Brain microvascular endothelial cell (primary cell): ENCODE results near the gene CDK15.

ENCODE experiments used
- DNase-seq: peaks from one replicate; pipeline ENCODE4 v3.0.0-alpha.2; 2020
- H3K27ac ChIP-seq: fragments of 250-450 bp; sonication (Bioruptor Pico); 2 replicates; pipeline ENCODE4 v1.5.1; 2020; ENCODE audit warnings: mild to moderate bottlenecking, moderate library complexity
- H3K27me3 ChIP-seq: fragments of 250-450 bp; sonication (Bioruptor Pico); replicated peaks from 2 replicates; pipeline ENCODE4 v1.5.1; 2020; ENCODE audit warnings: mild to moderate bottlenecking
- H3K36me3 ChIP-seq: fragments of 250-450 bp; sonication (Bioruptor Pico); replicated peaks from 2 replicates; pipeline ENCODE4 v1.5.1; 2020; ENCODE audit warnings: mild to moderate bottlenecking
- H3K4me3 ChIP-seq: 2 replicates; pipeline ENCODE4 v1.5.1; 2011; ENCODE audit warnings: low read depth, mild to moderate bottlenecking, control low read depth, low read length, moderate library complexity
- in situ Hi-C: cut with HindIII; loops from 2 replicates; pipeline ENCODE4 v1.10.0; 2017; ENCODE audit warnings: low sequenced_read_pairs, low pct_ligation_motif_present
- TF ChIP-seq, protein P1 (sequence below): IDR thresholded peaks from 2 replicates; pipeline ENCODE4 v1.5.1; 2011; ENCODE audit warnings: low read depth, mild to moderate bottlenecking, moderate library complexity, low read length, control low read depth, inconsistent platforms; ENCODE audit errors: missing control alignments

CDK15 gene

DNA sequence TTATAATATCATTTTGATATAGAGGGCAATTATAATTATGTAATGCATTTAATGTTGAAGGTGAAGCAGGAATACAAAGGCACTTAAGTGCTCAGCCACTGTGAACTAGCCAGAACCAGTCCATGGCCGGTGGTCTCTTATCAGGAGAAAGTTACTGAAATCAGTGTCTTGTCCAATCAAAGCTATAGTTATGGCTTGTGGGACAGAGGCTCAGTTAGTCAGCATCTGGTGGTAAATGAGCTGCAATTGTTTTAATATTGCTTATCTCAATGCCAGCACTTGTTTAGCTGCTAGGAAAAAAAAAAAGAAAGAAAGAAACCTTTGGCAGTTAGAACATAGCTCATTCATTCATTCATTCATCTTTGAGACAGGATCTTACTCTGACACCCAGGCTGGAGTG is 21.8 kb upstream of the CDK15 start:
- in situ Hi-C loops: no loop called here

DNA sequence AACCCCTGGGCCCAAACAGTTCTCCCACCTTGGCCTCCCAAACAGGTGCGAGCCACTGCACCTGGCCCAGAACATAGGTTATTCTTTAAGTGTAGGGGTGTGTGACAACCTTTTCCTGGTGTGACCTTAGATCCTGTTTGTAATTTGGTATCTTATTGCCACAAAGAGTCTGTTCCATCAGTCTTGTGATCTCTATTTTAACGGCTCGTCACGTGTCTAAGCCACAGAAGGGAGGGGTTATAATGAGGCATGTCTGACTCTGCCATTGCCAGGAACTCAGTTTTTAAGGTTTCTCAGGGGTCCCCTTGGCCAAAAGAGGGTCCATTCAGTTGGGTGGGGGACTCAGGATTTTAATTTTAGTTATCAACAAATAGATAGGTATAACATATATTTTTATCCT is 21.2 kb upstream of the CDK15 start:
- H3K27me3 ChIP-seq: no peaks in the 10 kb centered on the region
- no peaks in the 10 kb centered on the region for H3K36me3 ChIP-seq
- in situ Hi-C loops: no loop called here
- no peak overlapping the region for H3K27ac ChIP-seq
- no peak overlapping the region for H3K4me3 ChIP-seq
- DNase-seq: no peak
- TF ChIP-seq, protein P1, sequence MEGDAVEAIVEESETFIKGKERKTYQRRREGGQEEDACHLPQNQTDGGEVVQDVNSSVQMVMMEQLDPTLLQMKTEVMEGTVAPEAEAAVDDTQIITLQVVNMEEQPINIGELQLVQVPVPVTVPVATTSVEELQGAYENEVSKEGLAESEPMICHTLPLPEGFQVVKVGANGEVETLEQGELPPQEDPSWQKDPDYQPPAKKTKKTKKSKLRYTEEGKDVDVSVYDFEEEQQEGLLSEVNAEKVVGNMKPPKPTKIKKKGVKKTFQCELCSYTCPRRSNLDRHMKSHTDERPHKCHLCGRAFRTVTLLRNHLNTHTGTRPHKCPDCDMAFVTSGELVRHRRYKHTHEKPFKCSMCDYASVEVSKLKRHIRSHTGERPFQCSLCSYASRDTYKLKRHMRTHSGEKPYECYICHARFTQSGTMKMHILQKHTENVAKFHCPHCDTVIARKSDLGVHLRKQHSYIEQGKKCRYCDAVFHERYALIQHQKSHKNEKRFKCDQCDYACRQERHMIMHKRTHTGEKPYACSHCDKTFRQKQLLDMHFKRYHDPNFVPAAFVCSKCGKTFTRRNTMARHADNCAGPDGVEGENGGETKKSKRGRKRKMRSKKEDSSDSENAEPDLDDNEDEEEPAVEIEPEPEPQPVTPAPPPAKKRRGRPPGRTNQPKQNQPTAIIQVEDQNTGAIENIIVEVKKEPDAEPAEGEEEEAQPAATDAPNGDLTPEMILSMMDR: no peak

More for the DNA sequence above, 21.8 kb upstream of the CDK15 start:
- H3K4me3 ChIP-seq: no peak overlapping the region
- DNase-seq: no peak
- TF ChIP-seq, protein P1: no peak
- H3K27ac ChIP-seq: no peak overlapping the region
- H3K36me3 ChIP-seq: no peaks in the 10 kb centered on the region
- no peaks in the 10 kb centered on the region for H3K27me3 ChIP-seq

DNA sequence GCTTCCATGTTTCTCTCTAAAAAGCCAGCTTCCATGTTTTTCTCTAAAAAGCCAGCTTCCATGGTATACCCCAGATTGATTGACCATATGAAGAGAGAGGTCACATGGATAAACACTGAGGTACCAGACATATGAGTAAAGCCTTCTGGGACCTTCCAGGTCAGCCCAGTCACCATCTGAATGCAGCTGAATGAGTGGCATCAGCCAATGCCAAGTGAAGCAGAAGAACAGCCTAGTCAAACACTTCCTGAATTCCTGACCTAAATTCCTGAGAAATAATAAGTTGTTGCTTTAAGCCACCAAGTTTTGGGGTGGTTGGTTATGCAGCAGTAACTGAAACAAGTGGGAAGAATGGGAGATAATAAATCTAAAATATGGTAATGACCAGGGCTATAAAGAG is 19.9 kb upstream of the CDK15 start:
- TF ChIP-seq, protein P1: no peak
- no peaks in the 10 kb centered on the region for H3K27me3 ChIP-seq
- no peaks in the 10 kb centered on the region for H3K36me3 ChIP-seq
- no peak overlapping the region for H3K4me3 ChIP-seq
- no peak for DNase-seq
- in situ Hi-C loops: no loop called here
- no peak overlapping the region for H3K27ac ChIP-seq

DNA sequence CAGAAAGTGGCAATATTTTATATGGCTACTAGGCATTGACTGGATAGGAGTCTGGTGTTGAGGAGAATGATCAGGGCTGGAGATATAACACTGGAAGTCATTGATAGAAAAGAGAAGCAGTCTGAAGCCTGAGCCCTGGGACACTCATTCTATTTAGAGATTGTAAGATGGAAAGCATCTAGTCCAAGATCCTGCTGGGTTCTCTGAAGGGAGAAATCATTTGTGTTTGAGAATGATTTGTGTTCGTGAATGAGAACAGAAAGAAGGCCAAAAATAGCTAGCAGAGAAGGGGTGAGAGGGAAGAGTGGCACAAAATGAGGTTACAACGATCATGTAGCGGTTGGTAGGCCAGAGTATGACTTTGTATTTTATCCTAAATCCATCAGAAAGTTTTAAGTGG is 18.0 kb upstream of the CDK15 start:
- TF ChIP-seq, protein P1: no peak
- Histone ChIP-seq H3K4me3 (no peak overlapping the region), H3K27ac (no peak overlapping the region), H3K27me3 (no peaks in the 10 kb centered on the region), H3K36me3 (no peaks in the 10 kb centered on the region)
- DNase-seq: no peak
- in situ Hi-C loops: no loop called here

DNA sequence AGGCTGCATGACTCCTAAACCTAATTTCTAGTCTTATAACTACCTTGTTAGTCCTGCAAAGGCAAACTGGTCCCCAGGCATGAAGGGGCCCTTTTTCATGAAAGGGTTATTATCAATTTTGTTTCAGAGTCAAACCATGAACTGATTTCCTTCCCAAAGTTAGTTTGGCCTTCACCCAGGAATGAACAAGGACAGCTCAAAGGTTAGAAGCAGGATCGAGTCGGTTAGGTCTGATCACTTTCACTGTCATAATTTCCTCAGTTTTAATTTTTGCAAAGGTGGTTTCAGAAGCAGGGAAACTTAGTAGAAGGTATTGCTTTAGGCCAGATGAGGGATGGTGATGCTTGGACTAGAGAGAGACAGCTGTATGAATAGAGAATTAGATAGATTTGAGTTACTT is 16.9 kb upstream of the CDK15 start:
- no peak for DNase-seq
- TF ChIP-seq, protein P1: no peak
- H3K27ac ChIP-seq: no peak overlapping the region
- no peaks in the 10 kb centered on the region for H3K27me3 ChIP-seq
- in situ Hi-C loops: no loop called here
- no peak overlapping the region for H3K4me3 ChIP-seq
- no peaks in the 10 kb centered on the region for H3K36me3 ChIP-seq

DNA sequence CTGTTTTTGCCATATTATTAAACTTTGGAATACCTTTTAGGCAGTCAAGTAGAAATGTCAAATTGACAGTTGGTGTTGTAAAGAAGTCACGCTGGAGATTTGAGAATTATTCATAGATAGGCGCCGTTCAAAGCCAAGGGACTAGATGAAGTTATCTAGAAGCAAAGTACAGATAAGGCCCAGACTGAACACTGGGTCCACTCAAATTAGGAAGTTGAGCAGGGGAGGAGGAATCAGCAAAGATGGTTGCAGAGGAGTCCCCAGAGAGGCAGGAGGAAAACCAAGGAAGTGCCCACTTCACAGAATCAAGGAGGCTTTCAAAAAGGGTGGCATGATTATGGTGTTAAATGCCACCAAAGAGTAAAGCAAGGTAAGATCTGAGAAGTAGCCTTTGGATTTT is 16.0 kb upstream of the CDK15 start:
- H3K27ac ChIP-seq: no peak overlapping the region
- DNase-seq: no peak
- TF ChIP-seq, protein P1: no peak
- in situ Hi-C loops: no loop called here
- no peaks in the 10 kb centered on the region for H3K27me3 ChIP-seq
- no peak overlapping the region for H3K4me3 ChIP-seq
- no peaks in the 10 kb centered on the region for H3K36me3 ChIP-seq
